HUES48 (cell line): ENCODE measurements around the gene IAH1.

Source experiments
- H3K27ac ChIP-seq: one replicate; pipeline ENCODE4 v1.7.0; 2013; ENCODE audit warnings: low read depth, low read length, inconsistent platforms
- H3K27me3 ChIP-seq: 2 replicates; pipeline ENCODE4 v1.6.1; 2013; ENCODE audit warnings: mild to moderate bottlenecking, low read length; ENCODE audit not compliant: control insufficient read depth, insufficient read depth
- H3K36me3 ChIP-seq: 2 replicates; pipeline ENCODE4 v1.6.1; 2013; ENCODE audit warnings: low read length; ENCODE audit not compliant: control insufficient read depth, insufficient read depth
- H3K4me1 ChIP-seq: 2 replicates; pipeline ENCODE4 v1.6.1; 2013; ENCODE audit warnings: mild to moderate bottlenecking, low read length; ENCODE audit not compliant: control insufficient read depth, insufficient read depth
- H3K4me3 ChIP-seq: 2 replicates; pipeline ENCODE4 v1.5.1; 2013; ENCODE audit warnings: mild to moderate bottlenecking, low read depth, low read length
- H3K9ac ChIP-seq: 2 replicates; pipeline ENCODE4 v1.6.1; 2013; ENCODE audit warnings: mild to moderate bottlenecking, low read depth, low read length, moderate library complexity
- H3K9me3 ChIP-seq: 2 replicates; pipeline ENCODE4 v1.6.1; 2013; ENCODE audit warnings: low read length; ENCODE audit not compliant: control insufficient read depth, insufficient read depth

IAH1 gene

GRCh38 chr2:9473985-9474360, 378 bp upstream of the IAH1 start:
- Histone ChIP-seq H3K4me3 (peak overlapping the region; percentile 65), H3K27ac (no peak overlapping the region)

DNA sequence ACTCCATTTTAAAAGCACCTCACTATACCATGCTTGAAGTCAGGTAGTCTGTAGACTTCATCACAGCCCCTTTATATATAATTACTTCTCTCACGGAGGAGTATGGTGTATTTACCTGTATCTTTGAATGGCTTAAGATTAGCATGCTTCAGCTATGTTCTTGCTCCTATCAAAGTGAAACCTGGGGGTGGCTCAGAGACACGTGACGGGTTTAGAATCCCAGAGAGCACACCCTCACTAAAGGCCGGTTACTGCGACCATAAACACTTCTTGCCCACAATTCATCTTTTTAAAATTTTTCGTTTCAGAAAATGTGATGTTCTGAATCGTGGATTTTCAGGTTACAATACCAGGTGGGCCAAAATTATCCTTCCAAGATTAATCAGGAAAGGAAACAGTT, 3.6 kb downstream of the IAH1 start:
- Histone ChIP-seq H3K4me3 (no peak overlapping the region), H3K9me3 (no peaks in the 10 kb centered on the region), H3K27ac (no peak overlapping the region), H3K9ac (no peak overlapping the region), H3K27me3 (peaks cover 9% of the 10 kb centered on the region), H3K36me3 (peaks cover 16% of the 10 kb centered on the region), H3K4me1 (peaks cover 10% of the 10 kb centered on the region)

More at GRCh38 chr2:9473985-9474360, 378 bp upstream of the IAH1 start:
- no peaks in the 10 kb centered on the region for H3K9me3 ChIP-seq
- peaks cover 10% of the 10 kb centered on the region for H3K4me1 ChIP-seq
- H3K9ac ChIP-seq = peak overlapping the region; percentile 30
- peaks cover 35% of the 10 kb centered on the region for H3K36me3 ChIP-seq
- peaks cover 9% of the 10 kb centered on the region for H3K27me3 ChIP-seq

GRCh38 chr2:9478526-9478925, 4.2 kb downstream of the IAH1 start:
- H3K27ac ChIP-seq = no peak overlapping the region
- peaks cover 19% of the 10 kb centered on the region for H3K36me3 ChIP-seq

DNA sequence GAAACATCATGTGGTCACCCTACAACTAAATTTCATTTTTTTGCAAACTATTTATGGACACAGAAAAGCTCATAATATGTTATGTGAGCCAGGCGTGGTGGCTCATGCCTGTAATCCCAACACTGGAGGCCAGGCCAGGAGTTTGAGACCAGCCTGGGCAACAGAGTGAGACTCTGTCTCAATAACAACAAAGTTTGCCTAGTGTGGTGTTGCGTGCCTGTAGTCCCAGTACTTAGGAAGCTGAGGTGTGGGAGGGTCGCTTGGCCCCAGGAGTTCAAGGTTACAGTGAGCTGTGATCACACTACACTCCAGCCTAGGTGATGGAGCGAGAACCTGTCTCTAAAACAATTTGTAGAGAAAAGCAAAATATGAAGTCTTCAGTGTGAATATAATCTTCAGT, 5.8 kb downstream of the IAH1 start:
- H3K36me3 ChIP-seq = peaks cover 35% of the 10 kb centered on the region
- no peaks in the 10 kb centered on the region for H3K9me3 ChIP-seq
- H3K27me3 ChIP-seq = peaks cover 1% of the 10 kb centered on the region

More at GRCh38 chr2:9478526-9478925, 4.2 kb downstream of the IAH1 start:
- Histone ChIP-seq H3K9me3 (no peaks in the 10 kb centered on the region), H3K4me3 (no peak overlapping the region), H3K4me1 (peaks cover 10% of the 10 kb centered on the region), H3K27me3 (peaks cover 9% of the 10 kb centered on the region), H3K9ac (no peak overlapping the region)

GRCh38 chr2:9483107-9483506, 8.8 kb downstream of the IAH1 start:
- H3K9me3 ChIP-seq = no peaks in the 10 kb centered on the region

More for the DNA sequence above, 5.8 kb downstream of the IAH1 start:
- Histone ChIP-seq H3K4me1 (peaks cover 7% of the 10 kb centered on the region), H3K4me3 (no peak overlapping the region), H3K27ac (no peak overlapping the region), H3K9ac (no peak overlapping the region)

GRCh38 chr2:9484533-9484932, 10.2 kb downstream of the IAH1 start:
- H3K9ac ChIP-seq = no peak overlapping the region

More at GRCh38 chr2:9483107-9483506, 8.8 kb downstream of the IAH1 start:
- peaks cover 64% of the 10 kb centered on the region for H3K36me3 ChIP-seq
- H3K9ac ChIP-seq = no peak overlapping the region
- H3K4me3 ChIP-seq = no peak overlapping the region
- H3K4me1 ChIP-seq = no peaks in the 10 kb centered on the region
- no peak overlapping the region for H3K27ac ChIP-seq
- H3K27me3 ChIP-seq = no peaks in the 10 kb centered on the region

GRCh38 chr2:9488583-9489547, 14.5 kb downstream of the IAH1 start:
- no peak overlapping the region for H3K9ac ChIP-seq
- no peaks in the 10 kb centered on the region for H3K4me1 ChIP-seq
- H3K27me3 ChIP-seq = no peaks in the 10 kb centered on the region
- no peak overlapping the region for H3K4me3 ChIP-seq
- no peaks in the 10 kb centered on the region for H3K9me3 ChIP-seq
- peaks cover 99% of the 10 kb centered on the region for H3K36me3 ChIP-seq
- no peak overlapping the region for H3K27ac ChIP-seq

More at GRCh38 chr2:9484533-9484932, 10.2 kb downstream of the IAH1 start:
- peaks cover 79% of the 10 kb centered on the region for H3K36me3 ChIP-seq
- H3K4me3 ChIP-seq = no peak overlapping the region
- H3K9me3 ChIP-seq = no peaks in the 10 kb centered on the region
- H3K27ac ChIP-seq = no peak overlapping the region
- no peaks in the 10 kb centered on the region for H3K27me3 ChIP-seq
- no peaks in the 10 kb centered on the region for H3K4me1 ChIP-seq

- H3K4me1 ChIP-seq = no peaks in the 10 kb centered on the region
- no peak overlapping the region for H3K9ac ChIP-seq
- no peak overlapping the region for H3K4me3 ChIP-seq
- no peaks in the 10 kb centered on the region for H3K9me3 ChIP-seq
- H3K36me3 ChIP-seq = peaks cover 92% of the 10 kb centered on the region
- no peaks in the 10 kb centered on the region for H3K27me3 ChIP-seq
- H3K27ac ChIP-seq = no peak overlapping the region
Observed at GRCh38 chr2:9490789-9491188, 16.4 kb downstream of the IAH1 start.

- Histone ChIP-seq H3K4me3 (no peak overlapping the region), H3K9me3 (no peaks in the 10 kb centered on the region), H3K27me3 (no peaks in the 10 kb centered on the region), H3K4me1 (no peaks in the 10 kb centered on the region), H3K36me3 (peaks cover 83% of the 10 kb centered on the region), H3K9ac (no peak overlapping the region), H3K27ac (no peak overlapping the region)
Observed at GRCh38 chr2:9492927-9493326, 18.6 kb downstream of the IAH1 start.

- Histone ChIP-seq H3K27me3 (no peaks in the 10 kb centered on the region), H3K27ac (no peak overlapping the region), H3K9ac (no peak overlapping the region), H3K9me3 (no peaks in the 10 kb centered on the region), H3K36me3 (peaks cover 83% of the 10 kb centered on the region), H3K4me1 (no peaks in the 10 kb centered on the region), H3K4me3 (no peak overlapping the region)
Observed at GRCh38 chr2:9493478-9493877, 19.1 kb downstream of the IAH1 start.

- no peaks in the 10 kb centered on the region for H3K9me3 ChIP-seq
- peaks cover 81% of the 10 kb centered on the region for H3K36me3 ChIP-seq
- no peak overlapping the region for H3K9ac ChIP-seq
- H3K27ac ChIP-seq = no peak overlapping the region
- no peaks in the 10 kb centered on the region for H3K27me3 ChIP-seq
- no peak overlapping the region for H3K4me3 ChIP-seq
- no peaks in the 10 kb centered on the region for H3K4me1 ChIP-seq
Observed at GRCh38 chr2:9494081-9494480, 19.7 kb downstream of the IAH1 start.
